NCI-H345 treated with DMSO at 0.1 percent for 48 hours (cell line): ENCODE results near the gene PNPLA6.
"Not testable (repeated sequence)": the region's sequence is repeated elsewhere in the genome, so short reads cannot be mapped to it uniquely, and the experiment has no call there.

Source experiments
- DNase-seq: peaks from one replicate; lab custom pipeline; 2025; ENCODE audit not compliant: unreplicated experiment; lab: John Stamatoyannopoulos, UW

PNPLA6 gene

GRCh38 chr19:7550987-7551761, 15.7 kb downstream of the PNPLA6 start:
- no peak for DNase-seq

- no peak for DNase-seq
These were observed 17.3 kb downstream of the PNPLA6 start for GRCh38 chr19:7552781-7553180.

GRCh38 chr19:7554565-7554964, 19.0 kb downstream of the PNPLA6 start:
- DNase-seq = no peak

- no peak for DNase-seq
These were observed 19.7 kb downstream of the PNPLA6 start for GRCh38 chr19:7554990-7555864.

- DNase-seq = no peak
These were observed 21.3 kb downstream of the PNPLA6 start for GRCh38 chr19:7556696-7557315.

- DNase-seq = no peak
These were observed 23.1 kb downstream of the PNPLA6 start for GRCh38 chr19:7558667-7559066.

GRCh38 chr19:7559102-7559501, 23.6 kb downstream of the PNPLA6 start:
- no peak for DNase-seq

- DNase-seq = no peak
These were observed 24.7 kb downstream of the PNPLA6 start for GRCh38 chr19:7560255-7560654.

- no peak for DNase-seq
These were observed 25.8 kb downstream of the PNPLA6 start for GRCh38 chr19:7561325-7561724.

- no peak for DNase-seq
These were observed 27.3 kb downstream of the PNPLA6 start for GRCh38 chr19:7562646-7563393.

GRCh38 chr19:7564866-7565265, 29.3 kb downstream of the PNPLA6 start:
- DNase-seq = no peak

- no peak for DNase-seq
These were observed 29.8 kb downstream of the PNPLA6 start for GRCh38 chr19:7565332-7565731.

- no peak for DNase-seq
These were observed 35.2 kb downstream of the PNPLA6 start for GRCh38 chr19:7570761-7571160.

GRCh38 chr19:7575434-7576040, 40.0 kb downstream of the PNPLA6 start:
- no peak for DNase-seq

- DNase-seq = not testable (repeated sequence)
These were observed 41.9 kb downstream of the PNPLA6 start for GRCh38 chr19:7577422-7577821.

GRCh38 chr19:7578127-7578526, 42.6 kb downstream of the PNPLA6 start:
- no peak for DNase-seq

- DNase-seq = no peak
These were observed 43.7 kb downstream of the PNPLA6 start for GRCh38 chr19:7579182-7579581.

GRCh38 chr19:7582446-7582845, 46.9 kb downstream of the PNPLA6 start:
- DNase-seq = no peak

GRCh38 chr19:7589822-7590221, 54.3 kb downstream of the PNPLA6 start:
- no peak for DNase-seq

- no peak for DNase-seq
These were observed 54.7 kb downstream of the PNPLA6 start for GRCh38 chr19:7590256-7590655.
